OCI-LY1 (cell line): Measurements from ENCODE around the gene MACROD2.

Source experiments
- H2AFZ ChIP-seq: fragments of 200-600 bp; sonication (generic), shearing (Covaris generic); 2 replicates; pipeline ENCODE4 v1.6.0; 2014; ENCODE audit warnings: antibody characterized with exemption, mild to moderate bottlenecking, low read length
- H3F3A ChIP-seq: fragments of 200-600 bp; sonication (generic), shearing (Covaris generic); 2 replicates; pipeline ENCODE4 v1.6.0; 2014; ENCODE audit warnings: mild to moderate bottlenecking, antibody characterized with exemption, low read length, moderate library complexity; ENCODE audit not compliant: insufficient read depth
- H3K27ac ChIP-seq: fragments of 200-600 bp; sonication (generic); 2 replicates; pipeline ENCODE4 v1.5.1; 2014; ENCODE audit warnings: low read length, mixed run types, mild to moderate bottlenecking, low read depth; ENCODE audit not compliant: poor library complexity, severe bottlenecking
- H3K27me3 ChIP-seq: fragments of 200-600 bp; sonication (generic); 2 replicates; pipeline ENCODE4 v1.6.0; 2014; ENCODE audit warnings: antibody characterized with exemption, mild to moderate bottlenecking, low read length, moderate library complexity; ENCODE audit not compliant: insufficient read depth
- H3K36me3 ChIP-seq: fragments of 200-600 bp; sonication (generic); 2 replicates; pipeline ENCODE4 v1.6.1; 2014; ENCODE audit warnings: mild to moderate bottlenecking, antibody characterized with exemption, low read length, moderate library complexity, mixed read lengths; ENCODE audit not compliant: insufficient read depth
- H3K4me1 ChIP-seq: fragments of 200-600 bp; sonication (generic); 2 replicates; pipeline ENCODE4 v1.5.1; 2014; ENCODE audit warnings: mild to moderate bottlenecking, low read length, moderate library complexity; ENCODE audit not compliant: insufficient read depth, severe bottlenecking
- H3K4me2 ChIP-seq: fragments of 200-600 bp; sonication (generic), shearing (Covaris generic); 2 replicates; pipeline ENCODE4 v1.6.1; 2014; ENCODE audit warnings: low read length
- H3K4me3 ChIP-seq: fragments of 200-600 bp; sonication (generic); 2 replicates; pipeline ENCODE4 v1.5.1; 2014; ENCODE audit warnings: low read length, low read depth, mild to moderate bottlenecking, mixed read lengths; ENCODE audit not compliant: poor library complexity, severe bottlenecking
- H3K79me2 ChIP-seq: fragments of 200-600 bp; shearing (Covaris generic); 2 replicates; pipeline ENCODE4 v1.6.1; 2016; ENCODE audit warnings: mixed run types, low read length, mixed read lengths; ENCODE audit not compliant: insufficient read depth
- H3K9ac ChIP-seq: fragments of 200-600 bp; sonication (generic), shearing (Covaris generic); 2 replicates; pipeline ENCODE4 v1.6.1; 2014; ENCODE audit warnings: mild to moderate bottlenecking, low read length, mixed read lengths
- H3K9me2 ChIP-seq: fragments of 200-600 bp; sonication (generic), shearing (Covaris generic); 2 replicates; pipeline ENCODE4 v1.6.1; 2014; ENCODE audit warnings: low read depth, mild to moderate bottlenecking, low read length, mixed read lengths
- H3K9me3 ChIP-seq: fragments of 200-600 bp; shearing (Covaris generic); 2 replicates; pipeline ENCODE4 v1.6.1; 2014; ENCODE audit warnings: low read length, mixed read lengths
- H4K20me1 ChIP-seq: fragments of 200-600 bp; sonication (generic), shearing (Covaris generic); 2 replicates; pipeline ENCODE4 v1.6.0; 2016; ENCODE audit warnings: mild to moderate bottlenecking, low read length; ENCODE audit not compliant: insufficient read depth
- CTCF ChIP-seq: fragments of 200-600 bp; sonication (generic), shearing (Covaris generic); IDR thresholded peaks from 2 replicates; pipeline ENCODE4 v1.5.1; 2017; ENCODE audit warnings: mild to moderate bottlenecking, antibody characterized with exemption, low read length, moderate library complexity, mixed read lengths
- EZH2 ChIP-seq: fragments of 200-600 bp; sonication (generic), shearing (Covaris generic); IDR thresholded peaks from 2 replicates; pipeline ENCODE4 v1.8.0; 2017; ENCODE audit warnings: borderline replicate concordance, mixed run types, mild to moderate bottlenecking, antibody characterized with exemption, low read length, moderate library complexity, mixed read lengths

MACROD2 gene

GRCh38 chr20:14647016-14647415 is 651.7 kb downstream of the MACROD2 start:
- Histone ChIP-seq H3K36me3 (no peaks in the 10 kb centered on the region), H3K9ac (no peak overlapping the region), H3K4me3 (no peak overlapping the region), H3K4me1 (no peaks in the 10 kb centered on the region), H3K79me2 (no peaks in the 10 kb centered on the region), H2AFZ (no peak overlapping the region), H3K27me3 (no peaks in the 10 kb centered on the region), H3K9me2 (no peaks in the 10 kb centered on the region), H3K27ac (no peak overlapping the region), H3K4me2 (no peak overlapping the region), H4K20me1 (no peaks in the 10 kb centered on the region), H3K9me3 (no peaks in the 10 kb centered on the region), H3F3A (no peaks in the 10 kb centered on the region)
- TF ChIP-seq CTCF (no peak), EZH2 (no peak)

- no peak for TF ChIP-seq EZH2
- no peak for TF ChIP-seq CTCF
- no peak overlapping the region for H3K27ac ChIP-seq
Measured at GRCh38 chr20:14649662-14650061, 654.3 kb downstream of the MACROD2 start.

GRCh38 chr20:14657266-14658005 is 662.1 kb downstream of the MACROD2 start:
- H3K4me2 ChIP-seq: no peak overlapping the region
- no peak overlapping the region for H2AFZ ChIP-seq
- no peaks in the 10 kb centered on the region for H3K9me3 ChIP-seq
- H3K27ac ChIP-seq: no peak overlapping the region
- H3K9ac ChIP-seq: no peak overlapping the region
- H3K27me3 ChIP-seq: no peaks in the 10 kb centered on the region
- no peaks in the 10 kb centered on the region for H3K4me1 ChIP-seq
- H4K20me1 ChIP-seq: no peaks in the 10 kb centered on the region
- no peak overlapping the region for H3K4me3 ChIP-seq
- H3F3A ChIP-seq: no peaks in the 10 kb centered on the region
- no peaks in the 10 kb centered on the region for H3K79me2 ChIP-seq
- TF ChIP-seq EZH2: no peak
- no peak for TF ChIP-seq CTCF
- no peaks in the 10 kb centered on the region for H3K9me2 ChIP-seq
- H3K36me3 ChIP-seq: no peaks in the 10 kb centered on the region

More at GRCh38 chr20:14649662-14650061, 654.3 kb downstream of the MACROD2 start:
- Histone ChIP-seq H3K4me2 (no peak overlapping the region), H3K9ac (no peak overlapping the region), H3K79me2 (no peaks in the 10 kb centered on the region), H4K20me1 (no peaks in the 10 kb centered on the region), H2AFZ (no peak overlapping the region), H3K4me3 (no peak overlapping the region), H3F3A (no peaks in the 10 kb centered on the region), H3K9me2 (no peaks in the 10 kb centered on the region), H3K9me3 (no peaks in the 10 kb centered on the region), H3K36me3 (no peaks in the 10 kb centered on the region), H3K27me3 (no peaks in the 10 kb centered on the region), H3K4me1 (no peaks in the 10 kb centered on the region)
